HG02642 (cell line): Measurements from ENCODE around the gene KCNN3.

ENCODE experiments used
- ATAC-seq: cut with Tn5 transposase; IDR thresholded peaks from one replicate; pipeline ENCODE4 v1.9.1; 2021; ENCODE audit warnings: mild to moderate bottlenecking; ENCODE audit not compliant: unreplicated experiment, poor library complexity

Gene KCNN3

GRCh38 chr1:154863315-154864174 lies 6.5 kb downstream of the KCNN3 start:
- peak; percentile 28 for ATAC-seq

GRCh38 chr1:154862907-154863306 lies 7.2 kb downstream of the KCNN3 start:
- ATAC-seq: no peak

DNA sequence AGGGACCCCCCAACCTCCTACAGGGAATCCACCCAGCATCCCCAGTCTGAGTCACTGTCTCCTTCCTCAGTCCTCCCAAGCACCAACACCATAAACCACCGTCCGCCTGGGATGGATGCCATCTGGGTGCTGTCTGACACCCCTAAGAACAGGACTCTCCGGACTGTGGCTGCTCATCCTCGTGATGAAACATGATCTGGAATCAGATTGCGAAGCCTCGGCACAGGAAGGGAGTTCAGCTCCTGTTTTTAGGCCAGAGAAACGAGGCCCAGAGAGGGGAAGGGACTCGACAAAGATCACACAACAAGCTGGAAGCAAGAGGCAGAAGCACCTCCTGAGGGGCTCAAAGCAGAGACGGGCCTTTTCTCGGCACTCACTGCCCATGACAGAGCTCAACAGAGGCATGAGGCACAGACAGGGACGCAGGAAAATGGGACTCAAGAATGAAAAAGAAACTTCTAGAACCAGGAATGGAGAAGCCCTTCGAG lies 8.4 kb downstream of the KCNN3 start:
- ATAC-seq: no peak

GRCh38 chr1:154860156-154860870 lies 9.8 kb downstream of the KCNN3 start:
- ATAC-seq: peak; percentile 61

DNA sequence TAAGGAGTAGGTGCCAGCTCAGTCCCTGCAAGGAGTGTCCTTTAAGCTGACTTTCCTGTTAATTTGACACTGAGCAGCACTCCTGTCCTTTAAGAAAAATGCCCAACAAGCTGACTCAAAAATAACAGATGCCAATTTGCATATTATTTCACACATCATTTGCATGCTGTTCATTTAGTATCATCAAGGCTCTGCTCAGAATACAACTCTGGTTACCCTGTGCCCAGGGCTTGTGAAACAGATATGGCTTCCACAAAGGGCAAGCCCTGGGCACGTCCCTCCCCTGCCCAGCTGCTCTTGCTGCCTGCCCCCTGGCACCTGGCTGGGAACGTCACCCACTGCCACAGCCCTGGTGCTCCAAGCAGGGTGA lies 10.3 kb downstream of the KCNN3 start:
- peak; percentile 38 for ATAC-seq

DNA sequence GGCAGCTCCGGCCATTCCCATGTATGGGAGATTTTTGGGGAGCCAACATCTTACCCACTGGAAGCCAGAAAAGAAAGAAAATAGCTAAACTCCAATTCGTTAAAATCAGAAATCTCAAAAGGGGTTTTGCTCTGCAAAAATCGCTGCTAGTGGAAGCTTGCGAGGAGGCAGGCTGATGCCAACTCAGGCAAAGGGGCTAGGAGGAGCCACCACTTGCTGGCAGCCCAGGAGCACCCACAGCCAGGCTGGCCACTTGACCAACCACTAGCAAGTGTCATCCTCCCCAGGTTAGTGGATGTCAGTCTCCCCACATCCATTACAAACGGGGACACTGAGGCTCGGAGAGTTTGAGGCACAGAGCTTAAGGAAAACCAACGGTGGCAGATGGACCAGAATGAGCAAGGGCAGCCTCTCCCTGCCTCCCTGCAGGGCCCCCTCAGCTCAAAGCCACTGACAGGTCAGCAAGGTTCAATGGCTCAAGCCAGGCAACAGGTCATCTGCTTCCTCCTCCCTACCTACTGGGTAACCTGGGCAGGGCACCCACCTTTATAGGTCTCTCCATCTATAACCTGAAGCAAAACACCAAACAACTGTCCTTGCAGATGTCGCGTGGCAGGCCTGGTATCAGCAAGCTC lies 10.8 kb downstream of the KCNN3 start:
- ATAC-seq: no peak

DNA sequence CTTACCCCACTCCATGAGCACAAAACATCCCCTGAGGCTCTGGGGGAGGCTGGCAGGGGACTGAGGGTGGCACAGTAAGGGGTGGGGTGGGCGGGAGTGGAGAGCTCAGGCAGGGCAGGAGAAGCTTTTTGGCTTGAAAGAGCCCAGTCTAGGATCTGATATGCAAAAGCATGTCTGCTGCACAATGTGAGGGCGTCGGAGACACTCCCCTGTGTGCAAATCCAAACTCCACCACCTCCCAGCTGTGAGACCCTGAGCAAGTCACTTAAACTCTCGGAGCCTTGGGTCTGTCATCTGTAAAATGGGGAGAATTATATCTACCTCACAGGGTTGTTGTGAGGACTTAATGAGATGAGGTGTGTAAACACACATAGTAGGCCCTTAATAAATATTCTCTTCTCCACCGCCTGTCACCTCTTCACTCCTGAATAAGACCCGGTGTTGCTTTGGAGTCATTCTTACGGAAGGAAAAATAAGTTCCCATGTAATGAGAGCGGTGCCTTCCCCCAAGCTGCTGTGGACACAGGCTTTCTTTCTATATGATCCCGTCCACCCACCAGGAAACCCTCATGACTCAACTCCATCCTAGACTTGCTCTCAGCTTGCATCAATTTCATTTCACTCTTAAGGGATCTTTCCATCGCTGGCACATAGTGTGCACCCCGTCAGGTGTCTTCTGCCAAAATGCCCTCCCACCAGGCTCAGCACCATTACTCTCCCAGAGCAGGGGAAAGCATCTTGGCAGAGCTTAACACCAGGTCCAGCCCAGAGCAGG lies 12.5 kb downstream of the KCNN3 start:
- no peak for ATAC-seq

DNA sequence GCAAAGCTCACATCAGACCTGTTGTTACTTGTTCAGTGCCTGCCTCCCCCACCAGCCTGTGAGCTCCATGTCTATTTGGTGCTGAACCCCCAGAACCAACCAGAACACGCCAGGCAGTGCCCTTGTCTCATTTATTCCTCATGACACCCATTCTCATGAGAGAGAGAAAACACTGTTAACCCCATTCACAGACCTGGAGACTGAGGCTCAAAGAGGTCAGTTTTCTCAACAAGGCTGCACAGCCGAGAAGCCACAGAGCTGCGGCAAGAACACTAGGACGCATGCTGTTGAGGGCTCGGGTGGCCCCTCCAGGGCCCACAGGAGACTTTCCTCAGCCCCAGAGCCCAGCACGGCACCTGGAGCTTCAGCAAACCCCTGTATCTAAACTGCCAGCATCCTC lies 13.1 kb downstream of the KCNN3 start:
- no peak for ATAC-seq

DNA sequence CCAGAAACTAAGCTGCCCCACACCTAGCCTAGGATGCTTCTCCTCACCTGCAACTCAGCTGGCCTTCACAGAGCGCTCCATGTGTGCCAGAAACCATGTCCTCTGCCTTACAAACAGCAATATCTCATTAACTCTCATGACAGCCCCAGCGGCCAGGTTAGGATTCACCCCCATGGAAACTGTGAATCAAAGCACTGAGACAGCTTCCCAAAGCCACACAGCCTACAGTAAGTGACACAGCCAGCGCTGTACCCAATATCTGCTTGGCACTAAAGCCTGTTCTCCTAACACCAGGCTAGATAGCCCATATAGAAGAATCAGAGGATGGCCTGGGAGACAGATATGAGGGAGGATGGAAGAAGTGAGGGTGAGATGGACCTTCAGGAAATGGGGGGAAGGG lies 13.5 kb downstream of the KCNN3 start:
- no peak for ATAC-seq

DNA sequence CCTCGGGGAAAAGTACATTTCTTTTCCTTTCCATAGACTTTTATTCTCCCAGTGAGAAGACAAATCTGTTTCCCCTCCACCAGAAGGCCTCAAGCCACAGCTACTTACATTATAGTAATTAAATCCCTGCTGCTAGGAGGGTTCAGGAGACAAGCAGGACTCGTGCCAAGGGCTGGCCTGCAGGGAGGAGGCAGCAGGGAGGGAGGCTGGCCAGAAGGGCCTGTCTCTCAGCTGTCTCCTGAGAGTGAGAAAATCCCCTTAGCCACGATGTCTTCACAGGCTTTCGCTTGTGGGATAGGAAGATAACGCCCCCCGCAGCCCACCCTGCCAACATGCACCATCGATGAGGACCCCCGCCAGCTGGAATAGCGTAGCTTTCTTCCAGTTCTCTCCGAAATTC lies 14.0 kb downstream of the KCNN3 start:
- no peak for ATAC-seq

- ATAC-seq: no peak
These were observed 14.8 kb downstream of the KCNN3 start for GRCh38 chr1:154855186-154855851.

GRCh38 chr1:154852845-154853244 lies 17.2 kb downstream of the KCNN3 start:
- no peak for ATAC-seq

DNA sequence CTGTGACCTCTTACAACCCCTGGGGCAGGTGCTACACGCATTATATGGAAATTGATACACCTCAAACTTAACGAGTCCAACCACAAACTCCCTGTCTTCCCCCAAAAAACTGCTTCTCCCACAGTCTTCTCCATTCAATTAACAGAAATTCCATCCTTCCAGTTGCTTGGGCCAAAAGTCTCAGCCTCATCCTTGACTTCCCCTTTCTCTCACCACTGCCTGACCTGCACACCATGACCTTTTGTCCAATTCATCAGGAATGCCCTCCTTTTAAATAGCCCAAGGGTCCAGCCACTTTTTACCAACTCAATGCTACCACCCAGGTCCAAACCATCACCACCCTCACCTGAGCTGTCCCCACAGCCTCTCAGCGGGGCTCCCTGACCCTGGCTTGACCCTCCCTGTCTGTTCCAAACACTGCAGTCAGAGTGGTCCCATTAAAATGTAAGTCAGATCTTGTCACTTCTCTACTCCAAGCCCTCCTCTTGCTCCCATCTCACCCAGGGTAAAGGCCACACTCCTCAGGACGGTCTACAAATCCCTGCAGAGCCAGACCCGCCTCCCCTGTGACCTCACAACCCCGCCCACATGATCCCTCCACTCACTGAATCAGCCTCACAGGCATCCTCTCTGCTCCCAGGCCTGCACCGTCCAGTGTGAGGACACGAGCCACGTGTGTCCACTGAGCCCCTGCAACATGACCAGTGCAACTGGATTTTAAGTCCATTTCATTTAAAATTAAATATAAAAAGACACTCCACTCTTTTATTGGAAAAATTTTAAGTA lies 18.5 kb downstream of the KCNN3 start:
- ATAC-seq: no peak

DNA sequence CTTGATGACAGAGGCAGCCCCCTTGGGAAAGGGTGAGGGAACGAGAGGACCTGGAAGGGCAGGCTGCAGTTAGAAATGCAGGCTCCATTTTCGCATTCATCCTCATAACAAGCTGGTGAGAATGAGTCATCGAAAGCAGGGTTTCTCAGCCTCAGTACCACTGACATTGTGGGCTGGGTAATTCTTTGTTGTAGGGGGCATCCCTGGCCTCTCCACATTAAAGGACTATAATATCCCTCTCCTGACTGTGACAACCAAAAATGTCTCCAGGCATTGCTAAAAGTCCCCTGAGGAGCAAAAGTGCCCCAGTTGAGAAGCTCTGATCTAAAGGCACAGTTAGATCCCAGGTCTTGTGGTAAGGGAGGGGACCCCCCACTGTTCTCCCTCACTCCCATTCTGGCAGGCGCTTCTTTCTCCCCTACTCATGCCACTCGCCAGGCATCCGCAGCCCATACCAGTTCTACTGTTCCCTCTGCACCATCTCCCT lies 20.4 kb downstream of the KCNN3 start:
- ATAC-seq: no peak

- ATAC-seq: no peak
These were observed 21.1 kb downstream of the KCNN3 start for GRCh38 chr1:154848983-154849382.

GRCh38 chr1:154847891-154848290 lies 22.2 kb downstream of the KCNN3 start:
- no peak for ATAC-seq

DNA sequence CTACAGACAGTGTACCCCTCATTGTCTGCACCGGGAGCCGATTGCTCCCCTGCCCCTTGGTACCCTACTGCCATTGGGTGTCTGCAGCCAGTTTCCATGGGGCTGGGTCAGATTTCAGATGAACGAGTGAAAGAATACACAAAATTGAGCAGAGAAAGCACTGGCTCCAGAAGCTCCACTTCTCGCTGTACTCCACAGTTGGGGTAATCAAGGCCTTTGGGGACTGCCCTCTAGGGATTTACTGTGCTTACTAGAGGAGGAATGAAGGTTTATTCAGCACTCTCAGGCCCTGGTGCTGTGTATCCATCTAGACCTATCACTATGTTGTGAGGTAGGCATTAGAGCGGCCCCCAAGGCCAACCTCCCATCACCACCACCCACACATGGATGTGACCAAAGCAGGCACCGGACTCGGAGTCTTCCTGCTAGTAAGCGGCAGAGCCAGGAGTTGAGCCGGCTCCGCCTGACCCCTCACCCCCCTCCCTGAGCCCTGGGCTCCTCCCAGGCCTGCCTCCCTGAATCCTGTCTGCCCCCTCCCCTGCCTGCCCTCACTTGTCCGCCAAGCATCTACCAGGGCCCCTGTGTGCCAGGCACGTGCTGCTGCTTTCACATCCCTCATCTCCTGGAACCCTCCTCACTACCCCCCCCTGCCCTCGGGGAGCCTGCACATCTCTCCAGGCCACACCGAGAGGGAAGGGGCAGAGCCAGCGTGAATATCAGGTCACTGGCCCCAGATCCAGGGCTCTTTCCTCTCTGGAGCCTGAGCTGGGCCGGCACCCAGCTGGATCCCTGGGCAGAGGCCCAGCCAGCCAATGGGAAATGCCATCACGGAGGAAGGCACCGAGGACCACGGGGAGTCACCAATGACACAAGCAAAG lies 23.3 kb downstream of the KCNN3 start:
- no peak for ATAC-seq

DNA sequence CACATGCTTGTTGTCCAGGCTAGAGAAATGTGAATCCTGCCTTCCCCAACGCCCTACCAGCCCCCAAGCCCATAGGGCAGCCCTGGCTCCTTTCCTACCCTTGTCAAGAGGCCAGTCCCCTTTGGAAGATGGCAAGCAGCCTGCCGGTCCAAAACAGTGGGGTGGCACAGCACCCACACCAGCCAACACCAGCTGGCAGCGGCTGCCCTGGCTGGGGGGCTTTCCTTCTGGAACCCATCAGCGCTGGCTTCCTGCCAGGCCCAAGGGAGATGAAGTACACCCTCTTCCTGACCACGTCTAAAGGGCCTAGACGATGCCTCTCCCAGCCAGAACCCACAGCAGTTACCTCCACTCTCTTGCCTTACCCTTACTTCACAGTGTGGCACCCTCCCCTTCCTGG lies 24.2 kb downstream of the KCNN3 start:
- no peak for ATAC-seq
